ENCODE results near the gene AIP. TPM values are rescaled to one million over a fixed set of nuclear protein-coding genes. Genes with fewer than 3 reads are reported as not detected.
"Not testable (repeated sequence)": the region's sequence is repeated elsewhere in the genome, so short reads cannot be mapped to it uniquely, and the experiment has no call there.

Gene AIP
- total RNA-seq, 4 donors from 2014 or later = 30.5 to 58.4 (median 42.2) TPM

GRCh38 chr11:67463186-67463585 is 19.6 kb upstream of the AIP start:
- H3K4me1 ChIP-seq = peaks cover 49% of the 10 kb centered on the region
- H3K4me3 ChIP-seq = no peak overlapping the region
- DNase-seq (ENCODE audit: low spot score in 2 of 2) = no peak
- H3K9me3 ChIP-seq = no peaks in the 10 kb centered on the region
- 84% methylated on average over 10 of the region's 10 CpGs for WGBS
- H3K27me3 ChIP-seq = no peaks in the 10 kb centered on the region
- no peaks in the 10 kb centered on the region for H3K36me3 ChIP-seq
- TF ChIP-seq POLR2AphosphoS5 (IDR thresholded peaks at IDR 0.05) (no peak), EP300 (IDR thresholded peaks at IDR 0.05) (no peak), POLR2A (IDR thresholded peaks at IDR 0.05) (no peak), CTCF (IDR thresholded peaks at IDR 0.05) (no peak)
- no peak overlapping the region for H3K27ac ChIP-seq

- Histone ChIP-seq H3K9me3 (no peaks in the 10 kb centered on the region), H3K4me1 (peaks cover 54% of the 10 kb centered on the region), H3K36me3 (no peaks in the 10 kb centered on the region), H3K27me3 (no peaks in the 10 kb centered on the region), H3K4me3 (peak overlapping the region; percentile 46), H3K27ac (peak overlapping the region; percentile 86)
- 47% methylated on average over 18 of the region's 20 CpGs for WGBS
- no peak for TF ChIP-seq CTCF (IDR thresholded peaks at IDR 0.05)
- peak; percentile 33 to 70 (median 64) for TF ChIP-seq POLR2AphosphoS5 (IDR thresholded peaks at IDR 0.05)
- no peak for TF ChIP-seq POLR2A (IDR thresholded peaks at IDR 0.05)
- DNase-seq (ENCODE audit: low spot score in 2 of 2) = peak; percentile 87 to 91
Observed at GRCh38 chr11:67463680-67464410, 19.0 kb upstream of the AIP start.

- peak; percentile 92 to 96 for DNase-seq (ENCODE audit: low spot score in 2 of 2)
- Histone ChIP-seq H3K27ac (peak overlapping the region; percentile 86), H3K9me3 (no peaks in the 10 kb centered on the region), H3K27me3 (no peaks in the 10 kb centered on the region), H3K4me1 (peaks cover 57% of the 10 kb centered on the region), H3K4me3 (peak overlapping the region; percentile 46), H3K36me3 (no peaks in the 10 kb centered on the region)
- WGBS = 17% methylated on average over 13 of the region's 56 CpGs
- TF ChIP-seq EP300 (IDR thresholded peaks at IDR 0.05) (no peak), POLR2AphosphoS5 (IDR thresholded peaks at IDR 0.05) (no peak), POLR2A (IDR thresholded peaks at IDR 0.05) (no peak), CTCF (IDR thresholded peaks at IDR 0.05) (no peak)
Observed at GRCh38 chr11:67464411-67465188, 18.2 kb upstream of the AIP start.

- no peak for DNase-seq (ENCODE audit: low spot score in 2 of 2)
- Histone ChIP-seq H3K4me1 (peaks cover 61% of the 10 kb centered on the region), H3K4me3 (peak overlapping the region; percentile 46), H3K36me3 (no peaks in the 10 kb centered on the region), H3K27ac (peak overlapping the region; percentile 86), H3K27me3 (no peaks in the 10 kb centered on the region), H3K9me3 (no peaks in the 10 kb centered on the region)
- 27% methylated on average over 3 of the region's 3 CpGs for WGBS
- no peak for TF ChIP-seq POLR2A (IDR thresholded peaks at IDR 0.05)
Observed at GRCh38 chr11:67465189-67465510, 17.7 kb upstream of the AIP start.

GRCh38 chr11:67465530-67465929 is 17.3 kb upstream of the AIP start:
- peak overlapping the region; percentile 46 for H3K4me3 ChIP-seq

GRCh38 chr11:67466367-67466766 is 16.5 kb upstream of the AIP start:
- no peak for TF ChIP-seq CTCF (IDR thresholded peaks at IDR 0.05)
- TF ChIP-seq POLR2A (IDR thresholded peaks at IDR 0.05) = no peak
- no peak for TF ChIP-seq POLR2AphosphoS5 (IDR thresholded peaks at IDR 0.05)
- TF ChIP-seq EP300 (IDR thresholded peaks at IDR 0.05) = no peak

More at GRCh38 chr11:67465530-67465929, 17.3 kb upstream of the AIP start:
- WGBS = 39% methylated on average over 2 of the region's 2 CpGs
- Histone ChIP-seq H3K4me1 (peaks cover 61% of the 10 kb centered on the region), H3K27ac (peak overlapping the region; percentile 86)
- H3K36me3 ChIP-seq; H3K27me3 ChIP-seq; H3K9me3 ChIP-seq; DNase-seq (ENCODE audit: low spot score in 2 of 2): not testable (repeated sequence)

More at GRCh38 chr11:67466367-67466766, 16.5 kb upstream of the AIP start:
- H3K9me3 ChIP-seq = no peaks in the 10 kb centered on the region
- H3K36me3 ChIP-seq = no peaks in the 10 kb centered on the region
- no peak overlapping the region for H3K4me3 ChIP-seq
- H3K27me3 ChIP-seq = no peaks in the 10 kb centered on the region
- peaks cover 61% of the 10 kb centered on the region for H3K4me1 ChIP-seq
- DNase-seq (ENCODE audit: low spot score in 2 of 2) = no peak
- WGBS = 77% methylated on average over 4 of the region's 5 CpGs
- H3K27ac ChIP-seq = peak overlapping the region; percentile 86

Data from suprapubic skin (tissue), 4 donors.